Measurements from ENCODE around the gene CARD14.
A peak's percentile ranks its signal among the peaks of the same experiment; 100 is the strongest.
"Not testable (repeated sequence)": the region's sequence is repeated elsewhere in the genome, so short reads cannot be mapped to it uniquely, and the experiment has no call there.

The CARD14 gene

GRCh38 chr17:80251966-80252365 lies 82.1 kb downstream of the CARD14 start:
- TF ChIP-seq CTCF (IDR thresholded peaks at IDR 0.05; ENCODE audit: low read depth, low read length, missing control alignments), result no peak
- in situ Hi-C loops (cut with HindIII; ENCODE audit: low sequenced_read_pairs), result no loop called here
- H3K4me3 ChIP-seq (ENCODE audit: low read depth, low read length), result no peak overlapping the region
- DNase-seq (ENCODE audit: low read depth), result no peak

- no peak overlapping the region for H3K4me3 ChIP-seq (ENCODE audit: low read depth, low read length)
- in situ Hi-C loops (cut with HindIII; ENCODE audit: low sequenced_read_pairs), result no loop called here
- DNase-seq (ENCODE audit: low read depth), result no peak
- peak; percentile 54 for TF ChIP-seq CTCF (IDR thresholded peaks at IDR 0.05; ENCODE audit: low read depth, low read length, missing control alignments)
These were observed 83.0 kb downstream of the CARD14 start for GRCh38 chr17:80252871-80253270.

GRCh38 chr17:80253631-80254395 lies 84.0 kb downstream of the CARD14 start:
- DNase-seq (ENCODE audit: low read depth), result no peak
- no peak overlapping the region for H3K4me3 ChIP-seq (ENCODE audit: low read depth, low read length)
- TF ChIP-seq CTCF (IDR thresholded peaks at IDR 0.05; ENCODE audit: low read depth, low read length, missing control alignments), result no peak
- in situ Hi-C loops (cut with HindIII; ENCODE audit: low sequenced_read_pairs), result no loop called here

- no peak overlapping the region for H3K4me3 ChIP-seq (ENCODE audit: low read depth, low read length)
- in situ Hi-C loops (cut with HindIII; ENCODE audit: low sequenced_read_pairs), result no loop called here
- DNase-seq (ENCODE audit: low read depth), result peak; percentile 51
- no peak for TF ChIP-seq CTCF (IDR thresholded peaks at IDR 0.05; ENCODE audit: low read depth, low read length, missing control alignments)
These were observed 84.8 kb downstream of the CARD14 start for GRCh38 chr17:80254396-80255251.

GRCh38 chr17:80256034-80256350 lies 86.2 kb downstream of the CARD14 start:
- DNase-seq (ENCODE audit: low read depth), result no peak
- in situ Hi-C loops (cut with HindIII; ENCODE audit: low sequenced_read_pairs), result no loop called here
- no peak for TF ChIP-seq CTCF (IDR thresholded peaks at IDR 0.05; ENCODE audit: low read depth, low read length, missing control alignments)
- no peak overlapping the region for H3K4me3 ChIP-seq (ENCODE audit: low read depth, low read length)

- in situ Hi-C loops (cut with HindIII; ENCODE audit: low sequenced_read_pairs), result no loop called here
- TF ChIP-seq CTCF (IDR thresholded peaks at IDR 0.05; ENCODE audit: low read depth, low read length, missing control alignments), result no peak
- no peak overlapping the region for H3K4me3 ChIP-seq (ENCODE audit: low read depth, low read length)
- no peak for DNase-seq (ENCODE audit: low read depth)
These were observed 87.9 kb downstream of the CARD14 start for GRCh38 chr17:80257716-80258213.

GRCh38 chr17:80258296-80258695 lies 88.5 kb downstream of the CARD14 start:
- H3K4me3 ChIP-seq (ENCODE audit: low read depth, low read length); DNase-seq (ENCODE audit: low read depth); in situ Hi-C loops (cut with HindIII; ENCODE audit: low sequenced_read_pairs): not testable (repeated sequence)

Measured in astrocyte of the cerebellum (primary cell).